ENCODE data around the gene CCNB1IP1.
"Not testable (repeated sequence)": the region's sequence is repeated elsewhere in the genome, so short reads cannot be mapped to it uniquely, and the experiment has no call there.

CCNB1IP1 gene

DNA sequence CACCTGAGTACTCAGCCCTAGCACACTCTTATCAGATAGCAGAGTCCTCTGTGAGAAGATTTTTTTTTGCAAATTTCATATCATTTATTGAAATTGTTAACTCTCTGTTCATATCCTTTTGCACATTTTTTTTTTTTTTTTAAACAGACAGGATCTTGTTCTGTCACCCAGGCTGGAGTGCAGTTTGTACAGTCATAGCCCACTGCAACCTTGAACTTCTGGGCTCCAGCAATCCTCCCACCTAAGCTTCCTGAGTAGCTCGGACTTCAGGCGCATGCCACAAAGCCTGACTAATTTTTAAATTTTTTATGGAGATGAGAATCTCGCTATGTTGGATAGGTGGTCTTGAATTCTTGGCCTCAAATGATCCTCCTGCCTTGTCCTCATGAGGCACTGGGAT is 14.7 kb upstream of the CCNB1IP1 start:
- no peak overlapping the region for H3K4me3 ChIP-seq (ENCODE audit: low read length)
- TF ChIP-seq, protein P1, sequence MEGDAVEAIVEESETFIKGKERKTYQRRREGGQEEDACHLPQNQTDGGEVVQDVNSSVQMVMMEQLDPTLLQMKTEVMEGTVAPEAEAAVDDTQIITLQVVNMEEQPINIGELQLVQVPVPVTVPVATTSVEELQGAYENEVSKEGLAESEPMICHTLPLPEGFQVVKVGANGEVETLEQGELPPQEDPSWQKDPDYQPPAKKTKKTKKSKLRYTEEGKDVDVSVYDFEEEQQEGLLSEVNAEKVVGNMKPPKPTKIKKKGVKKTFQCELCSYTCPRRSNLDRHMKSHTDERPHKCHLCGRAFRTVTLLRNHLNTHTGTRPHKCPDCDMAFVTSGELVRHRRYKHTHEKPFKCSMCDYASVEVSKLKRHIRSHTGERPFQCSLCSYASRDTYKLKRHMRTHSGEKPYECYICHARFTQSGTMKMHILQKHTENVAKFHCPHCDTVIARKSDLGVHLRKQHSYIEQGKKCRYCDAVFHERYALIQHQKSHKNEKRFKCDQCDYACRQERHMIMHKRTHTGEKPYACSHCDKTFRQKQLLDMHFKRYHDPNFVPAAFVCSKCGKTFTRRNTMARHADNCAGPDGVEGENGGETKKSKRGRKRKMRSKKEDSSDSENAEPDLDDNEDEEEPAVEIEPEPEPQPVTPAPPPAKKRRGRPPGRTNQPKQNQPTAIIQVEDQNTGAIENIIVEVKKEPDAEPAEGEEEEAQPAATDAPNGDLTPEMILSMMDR (IDR thresholded peaks at IDR 0.05; ENCODE audit: insufficient read depth, low read depth, low read length, missing control alignments), result no peak
- no peak for DNase-seq (ENCODE audit: low read depth)

DNA sequence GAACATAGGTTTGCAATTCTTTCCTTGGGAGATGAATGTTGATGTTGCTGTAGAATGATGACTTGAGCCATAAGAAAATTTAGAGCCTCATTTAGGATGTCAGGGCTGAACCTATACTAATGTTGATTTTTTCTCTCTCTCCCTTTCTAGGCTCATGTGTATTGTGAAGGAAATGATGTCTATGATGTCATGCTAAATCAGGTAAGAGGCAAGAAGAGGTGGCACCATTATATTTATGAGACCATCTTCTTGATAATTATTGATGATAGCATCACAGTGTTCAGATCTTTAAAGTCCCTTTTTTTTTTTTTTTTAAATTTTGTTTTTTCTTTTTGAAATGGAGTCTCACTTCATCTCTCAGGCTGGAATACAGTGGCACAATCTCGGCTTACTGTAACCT is 13.6 kb upstream of the CCNB1IP1 start:
- no peak overlapping the region for H3K4me3 ChIP-seq (ENCODE audit: low read length)
- DNase-seq (ENCODE audit: low read depth), result no peak
- TF ChIP-seq, protein P1 (IDR thresholded peaks at IDR 0.05; ENCODE audit: insufficient read depth, low read depth, low read length, missing control alignments), result no peak

GRCh38 chr14:20345366-20345765 is 12.3 kb upstream of the CCNB1IP1 start:
- TF ChIP-seq, protein P1 (IDR thresholded peaks at IDR 0.05; ENCODE audit: insufficient read depth, low read depth, low read length, missing control alignments), result no peak
- H3K4me3 ChIP-seq (ENCODE audit: low read length), result no peak overlapping the region

DNA sequence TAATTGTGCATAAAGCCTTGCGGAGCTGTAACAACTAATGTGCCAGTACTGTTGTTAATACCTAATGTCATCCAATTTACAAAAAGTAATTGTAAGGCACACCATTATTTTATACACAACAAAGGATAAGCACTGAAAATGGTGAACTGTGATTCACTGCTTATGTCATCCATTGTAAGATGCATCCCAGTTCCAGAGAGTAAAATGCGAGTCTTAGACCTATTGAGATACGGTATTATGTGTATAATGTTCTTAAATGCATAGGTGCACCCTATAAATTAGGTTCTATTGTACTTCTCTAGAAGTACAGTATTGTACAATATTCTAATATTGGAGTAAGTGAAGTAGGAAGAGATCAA is 10.8 kb upstream of the CCNB1IP1 start:
- peak overlapping the region; percentile 90 for H3K4me3 ChIP-seq (ENCODE audit: low read length)
- peak; percentile 43 for DNase-seq (ENCODE audit: low read depth)
- TF ChIP-seq, protein P1 (IDR thresholded peaks at IDR 0.05; ENCODE audit: insufficient read depth, low read depth, low read length, missing control alignments), result no peak

More at GRCh38 chr14:20345366-20345765, 12.3 kb upstream of the CCNB1IP1 start:
- no peak for DNase-seq (ENCODE audit: low read depth)

DNA sequence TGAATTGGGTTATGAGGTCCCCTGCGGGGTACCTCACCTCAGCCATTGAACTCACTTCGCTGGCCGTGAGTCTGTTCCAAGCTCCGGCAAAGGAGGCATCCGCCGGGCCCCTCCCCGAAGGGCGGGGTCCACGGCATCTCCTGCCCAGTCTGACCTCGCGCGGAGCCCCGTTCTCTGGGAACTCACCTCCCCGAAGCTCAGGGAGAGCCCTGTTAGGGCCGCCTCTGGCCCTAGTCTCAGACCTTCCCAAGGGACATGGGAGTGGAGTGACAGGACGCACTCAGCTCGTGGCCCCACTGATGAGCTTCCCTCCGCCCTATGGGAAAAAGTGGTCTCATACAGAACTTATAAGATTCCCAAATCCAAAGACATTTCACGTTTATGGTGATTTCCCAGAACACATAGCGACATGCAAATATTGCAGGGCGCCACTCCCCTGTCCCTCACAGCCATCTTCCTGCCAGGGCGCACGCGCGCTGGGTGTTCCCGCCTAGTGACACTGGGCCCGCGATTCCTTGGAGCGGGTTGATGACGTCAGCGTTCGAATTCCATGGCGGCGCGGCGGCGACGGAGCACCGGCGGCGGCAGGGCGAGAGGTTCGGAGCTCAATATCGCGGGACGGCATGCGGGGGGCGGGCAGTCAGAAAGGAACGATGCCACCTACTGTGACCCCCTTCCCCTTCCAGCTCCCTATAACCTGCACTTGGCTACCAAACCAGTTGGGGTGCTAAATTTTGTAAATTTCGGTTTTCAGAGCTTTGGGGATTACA is 10.2 kb upstream of the CCNB1IP1 start, which contains the start of gene PARP2:
TSS of gene PARP2 (plus strand) at position 544 of the 770 bp plus-strand sequence. CDS start at position 551, 7 bp downstream.
- peak; percentile 99 for DNase-seq (ENCODE audit: low read depth)
- TF ChIP-seq, protein P1 (IDR thresholded peaks at IDR 0.05; ENCODE audit: insufficient read depth, low read depth, low read length, missing control alignments), result no peak
- H3K4me3 ChIP-seq (ENCODE audit: low read length), result peak within 1 kb of the TSS; percentile 90

DNA sequence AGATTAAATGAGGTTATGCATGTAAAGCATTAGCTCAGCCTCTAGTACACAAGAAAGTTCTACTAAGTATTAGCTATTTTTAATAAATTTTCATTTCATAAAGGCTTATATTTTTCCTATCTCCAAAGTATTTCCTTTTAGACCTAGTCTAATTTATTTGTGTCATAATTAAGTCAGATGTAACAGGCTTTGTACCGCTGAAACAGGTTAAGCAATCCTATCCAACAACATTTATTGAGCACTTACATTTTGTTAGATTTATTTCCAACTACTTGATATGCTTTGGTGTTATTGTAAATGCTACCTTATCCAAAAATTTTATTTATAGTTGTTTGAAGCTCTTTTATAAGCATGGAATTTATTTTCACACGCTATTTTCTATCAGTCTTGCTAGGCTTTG is 8.6 kb upstream of the CCNB1IP1 start:
- DNase-seq (ENCODE audit: low read depth), result no peak
- TF ChIP-seq, protein P1 (IDR thresholded peaks at IDR 0.05; ENCODE audit: insufficient read depth, low read depth, low read length, missing control alignments), result no peak
- peak overlapping the region; percentile 90 for H3K4me3 ChIP-seq (ENCODE audit: low read length)

GRCh38 chr14:20341032-20341431 is 8.0 kb upstream of the CCNB1IP1 start:
- DNase-seq (ENCODE audit: low read depth); H3K4me3 ChIP-seq (ENCODE audit: low read length): not testable (repeated sequence)
